GM12878 (cell line): Measurements from ENCODE around the gene SV2B. TPM values are rescaled to one million over a fixed set of nuclear protein-coding genes. Genes with fewer than 3 reads are reported as not detected.

Experiments
- ATAC-seq: fragments of 200-7000 bp; cut with Tn5 transposase; 3 replicates; pipeline ENCODE4 v1.9.1; 2020; ENCODE audit warnings: mild to moderate bottlenecking, moderate library complexity
- BruUV-seq: library from RNA; stranded (reverse); fragments of 400-500 nt; replicated peaks from 2 replicates; lab custom pipeline; 2021; lab: Mats Ljungman, UMichigan
- CTCF ChIA-PET: fragments of 300-600 bp; sonication (Branson Sonifier 250); formaldehyde crosslinking; extraction: SDS; loops from one replicate; lab custom pipeline; 2021; ENCODE audit warnings: inconsistent platforms; lab: Yijun Ruan, JAX
- POLR2A ChIA-PET: fragments of 350-600 bp; formaldehyde crosslinking; extraction: SDS; loops from one replicate; lab custom pipeline; 2021; ENCODE audit warnings: inconsistent platforms; lab: Charles Lee
- RAD21 ChIA-PET: fragments of 300-600 bp; sonication (Branson Sonifier 250); formaldehyde crosslinking; loops from one replicate; lab custom pipeline; 2023; ENCODE audit warnings: antibody characterized with exemption; ENCODE audit not compliant: unreplicated experiment; lab: Charles Lee
- SMC1A ChIA-PET: fragments of 300-600 bp; sonication (Branson Sonifier 250); formaldehyde crosslinking; loops from one replicate; lab custom pipeline; 2023; ENCODE audit not compliant: unreplicated experiment, uncharacterized antibody; lab: Charles Lee
- DNase-seq: peaks from one replicate; pipeline ENCODE4 v3.0.0-alpha.2; 2011; ENCODE audit warnings: low read depth, low spot score
- FAIRE-seq: peaks from 3 replicates; lab custom pipeline; 2011; peaks lifted over from hg19 to GRCh38; lab: Jason Lieb, UNC
- H2AFZ ChIP-seq: 2 replicates; pipeline ENCODE4 v1.6.0; 2011; ENCODE audit warnings: low read depth, low read length, control low read depth; ENCODE audit not compliant: control insufficient read depth
- H3K27ac ChIP-seq: 2 replicates; pipeline ENCODE4 v1.5.1; 2011; ENCODE audit warnings: control low read depth; ENCODE audit not compliant: control insufficient read depth, insufficient read depth
- H3K27me3 ChIP-seq, 2 experiments: replicated peaks in 1 of 2; 2 replicates each; pipeline versions ENCODE4 v1.6.0 to v1.6.1; 2011; ENCODE audit warnings: low read length in 1 of 2; ENCODE audit not compliant: control insufficient read depth in 2 of 2, insufficient read depth in 2 of 2
- H3K36me3 ChIP-seq, 2 experiments: 2 replicates each; pipeline ENCODE4 v1.5.1; 2011; ENCODE audit warnings: low read length in 1 of 2; ENCODE audit not compliant: control insufficient read depth in 2 of 2, insufficient read depth in 2 of 2
- H3K4me1 ChIP-seq: 2 replicates; pipeline ENCODE4 v1.6.1; 2011; ENCODE audit warnings: mild to moderate bottlenecking, low read length, moderate library complexity, mixed read lengths; ENCODE audit not compliant: control insufficient read depth, insufficient read depth
- H3K4me2 ChIP-seq: 2 replicates; pipeline ENCODE4 v1.6.0; 2011; ENCODE audit warnings: control low read depth; ENCODE audit not compliant: control insufficient read depth, insufficient read depth
- H3K4me3 ChIP-seq: fragments of 200-600 bp; sonication (generic); 2 replicates; pipeline ENCODE4 v1.5.1; 2016
- H3K79me2 ChIP-seq: 2 replicates; pipeline ENCODE4 v1.6.0; 2011; ENCODE audit warnings: low read length; ENCODE audit not compliant: control insufficient read depth, insufficient read depth
- H3K9ac ChIP-seq: 2 replicates; pipeline ENCODE4 v1.8.0; 2011; ENCODE audit warnings: low read length, control low read depth, mixed read lengths; ENCODE audit not compliant: control insufficient read depth, insufficient read depth
- H3K9me3 ChIP-seq: replicated peaks from 3 replicates; pipeline ENCODE4 v1.5.1; 2011; ENCODE audit warnings: mild to moderate bottlenecking, low read length; ENCODE audit not compliant: control insufficient read depth, insufficient read depth
- H4K20me1 ChIP-seq: 2 replicates; pipeline ENCODE4 v1.6.0; 2011; ENCODE audit not compliant: control insufficient read depth, insufficient read depth
- ESRRA ChIP-seq: IDR thresholded peaks from 2 replicates; pipeline ENCODE4 v1.6.1; 2012; ENCODE audit warnings: mild to moderate bottlenecking, low read length, improper control_type of control experiment
- FOXM1 ChIP-seq: IDR thresholded peaks from 2 replicates; pipeline ENCODE4 v1.6.1; 2012; ENCODE audit warnings: low read depth, mild to moderate bottlenecking, inconsistent platforms, low read length, moderate library complexity
- HDAC2 ChIP-seq: fragments of 200-600 bp; sonication (generic); IDR thresholded peaks from 2 replicates; pipeline ENCODE4 v1.6.1; 2017
- JUNB ChIP-seq: IDR thresholded peaks from 2 replicates; pipeline ENCODE4 v1.6.1; 2016; ENCODE audit warnings: antibody characterized with exemption, mild to moderate bottlenecking
- KDM1A ChIP-seq: fragments of 200-600 bp; sonication (generic); IDR thresholded peaks from 2 replicates; pipeline ENCODE4 v1.6.1; 2016; ENCODE audit warnings: borderline replicate concordance
- MYC ChIP-seq: IDR thresholded peaks from 2 replicates; pipeline ENCODE4 v1.6.1; 2011; ENCODE audit warnings: mild to moderate bottlenecking, low read length, moderate library complexity, inconsistent platforms; ENCODE audit not compliant: insufficient read depth, insufficient replicate concordance, insufficient read length, severe bottlenecking
- NFYA ChIP-seq: IDR thresholded peaks from 2 replicates; pipeline ENCODE4 v1.6.1; 2011; ENCODE audit warnings: low read depth, mild to moderate bottlenecking, low read length, improper control_type of control experiment, borderline replicate concordance
- NR2F1 ChIP-seq: fragments of 450-650 bp; conservative IDR thresholded peaks from 2 replicates; pipeline ENCODE4 v1.6.1; 2017; ENCODE audit warnings: mild to moderate bottlenecking
- PBX3 ChIP-seq: IDR thresholded peaks from 2 replicates; pipeline ENCODE4 v1.6.1; 2011; ENCODE audit warnings: mild to moderate bottlenecking, low read depth, low read length, moderate library complexity; ENCODE audit not compliant: insufficient replicate concordance
- RB1 ChIP-seq: fragments of 450-650 bp; formaldehyde crosslinking; IDR thresholded peaks from 2 replicates; pipeline ENCODE4 v1.6.1; 2017; ENCODE audit warnings: mild to moderate bottlenecking, borderline replicate concordance
- SIN3A ChIP-seq: IDR thresholded peaks from 2 replicates; pipeline ENCODE4 v1.6.1; 2012; ENCODE audit warnings: low read depth, low read length, improper control_type of control experiment
- SUPT20H ChIP-seq: IDR thresholded peaks from 2 replicates; pipeline ENCODE4 v1.6.1; 2011; ENCODE audit warnings: low read depth, mild to moderate bottlenecking, low read length, moderate library complexity, borderline replicate concordance; ENCODE audit not compliant: control insufficient read depth
- TAF1 ChIP-seq: IDR thresholded peaks from 2 replicates; pipeline ENCODE4 v1.6.1; 2011; ENCODE audit warnings: mild to moderate bottlenecking, low read depth, low read length, borderline replicate concordance
- WRNIP1 ChIP-seq: IDR thresholded peaks from 2 replicates; pipeline ENCODE4 v1.6.1; 2011; ENCODE audit warnings: low read depth, low read length, improper control_type of control experiment, borderline replicate concordance
- ZNF207 ChIP-seq: fragments of 450-650 bp; IDR thresholded peaks from 2 replicates; pipeline ENCODE4 v1.6.1; 2014; ENCODE audit warnings: antibody characterized with exemption, mild to moderate bottlenecking, borderline replicate concordance
- WGBS: methylation state at CpG from one replicate; pipeline ENCODE4 v1.1.6; 2016; ENCODE audit warnings: low lambda C conversion rate; ENCODE audit not compliant: insufficient replicate concordance, insufficient coverage; ENCODE audit errors: missing lambda C conversion rate; 5-methylcytosine and 5-hydroxymethylcytosine counted together
- in situ Hi-C: fragments of 300-500 bp; cut with MboI; formaldehyde crosslinking; loops from 9 replicates; pipeline ENCODE4 v1.14.3; 2018; ENCODE audit warnings: mixed read lengths
- intact Hi-C: fragments of 100-400 bp; cut with micrococcal nuclease; formaldehyde crosslinking; loops from one replicate; pipeline ENCODE4 v1.14.2; 2022; ENCODE audit not compliant: unreplicated experiment
- polyA plus RNA-seq, 11 experiments: library from polyadenylated mRNA; depleted of rRNA in 4 of 11; unstranded in 6 of 11; stranded (reverse) in 5 of 11; fragments of >200 nt; fragmentation: Nextera tagmentation in 4 of 11; fragmentation: Illumina TruSeq in 1 of 11; extraction: Ambion mirVana in 4 of 11; extraction: Trizol in 1 of 11; gene quantifications; 1 replicate in 1 of 11; 2 replicates in 10 of 11; pipeline versions ENCODE4 v1.2.1 to v1.2.3, GENCODE V29; 2011 to 2016; ENCODE audit warnings: inconsistent platforms in 2 of 11, missing spikeins in 2 of 11, low read depth in 1 of 11
- total RNA-seq, 4 experiments: library from RNA; depleted of rRNA in 3 of 4; stranded (reverse); fragments of >200 nt in 3 of 4; fragmentation: Illumina TruSeq in 1 of 4; extraction: Trizol in 1 of 4; gene quantifications; 2 replicates each; pipeline versions ENCODE4 v1.2.1 to v1.2.3, GENCODE V29; 2013 to 2021
- TF ChIP-seq, protein P1 (sequence below): fragments of 450-650 bp; conservative IDR thresholded peaks from 2 replicates; pipeline ENCODE4 v1.6.1; 2017; ENCODE audit warnings: mild to moderate bottlenecking, moderate library complexity
- TF ChIP-seq, protein P2 (sequence below): fragments of 450-650 bp; IDR thresholded peaks from 2 replicates; pipeline ENCODE4 v1.6.1; 2017; ENCODE audit warnings: borderline replicate concordance
- TF ChIP-seq, protein P3 (sequence below): fragments of 450-650 bp; formaldehyde crosslinking; IDR thresholded peaks from 2 replicates; pipeline ENCODE4 v1.4.0; 2022; ENCODE audit warnings: mild to moderate bottlenecking, moderate library complexity

The SV2B gene
- total and polyA plus RNA-seq, 10 of the 15 experiments (the other 5 are each of a cell fraction or from before 2014, with no cell fraction given) = 0.03 to 1.7 (median 1.3) TPM

DNA sequence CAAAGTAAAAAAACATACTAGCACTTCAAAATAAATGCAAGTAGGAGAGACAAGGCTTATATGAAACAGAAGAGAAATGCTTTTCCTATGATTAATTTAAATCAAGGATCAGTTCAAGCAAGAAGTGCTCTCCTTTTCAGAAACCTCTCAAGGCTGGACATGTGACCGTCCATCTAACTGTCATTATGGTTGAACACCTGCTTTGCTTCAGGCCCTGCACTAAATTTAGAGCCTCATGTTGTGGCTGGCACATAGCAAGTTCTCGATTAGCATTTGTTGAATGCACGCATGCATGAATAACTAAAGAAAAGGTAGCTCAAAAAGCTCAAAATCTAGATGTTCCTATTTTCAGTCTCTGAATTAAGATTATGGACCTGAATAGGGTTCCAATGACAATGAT is 82.0 kb downstream of the SV2B start:
- Histone ChIP-seq H3K4me2 (no peak overlapping the region), H3K9me3 (no peaks in the 10 kb centered on the region), H3K9ac (no peak overlapping the region), H2AFZ (no peak overlapping the region), H3K4me1 (no peaks in the 10 kb centered on the region), H3K4me3 (no peak overlapping the region), H3K36me3 (no peaks in the 10 kb centered on the region), H3K27me3 (peaks cover 0 to 2% of the 10 kb centered on the region in 2 experiments; a peak in 2 of 4 replicates), H3K27ac (no peak overlapping the region), H4K20me1 (no peaks in the 10 kb centered on the region), H3K79me2 (no peaks in the 10 kb centered on the region)
- no peak for FAIRE-seq
- no peak for DNase-seq
- intact Hi-C loops (no loop called here), in situ Hi-C loops (no loop called here)
- ChIA-PET CTCF (no interaction called here), RAD21 (no interaction called here), SMC1A (no interaction called here), POLR2A (no interaction called here)
- WGBS = 25% methylated on average over 3 of the region's 3 CpGs
- no TSS peak for BruUV-seq
- no peak for ATAC-seq
- TF ChIP-seq, protein P1, sequence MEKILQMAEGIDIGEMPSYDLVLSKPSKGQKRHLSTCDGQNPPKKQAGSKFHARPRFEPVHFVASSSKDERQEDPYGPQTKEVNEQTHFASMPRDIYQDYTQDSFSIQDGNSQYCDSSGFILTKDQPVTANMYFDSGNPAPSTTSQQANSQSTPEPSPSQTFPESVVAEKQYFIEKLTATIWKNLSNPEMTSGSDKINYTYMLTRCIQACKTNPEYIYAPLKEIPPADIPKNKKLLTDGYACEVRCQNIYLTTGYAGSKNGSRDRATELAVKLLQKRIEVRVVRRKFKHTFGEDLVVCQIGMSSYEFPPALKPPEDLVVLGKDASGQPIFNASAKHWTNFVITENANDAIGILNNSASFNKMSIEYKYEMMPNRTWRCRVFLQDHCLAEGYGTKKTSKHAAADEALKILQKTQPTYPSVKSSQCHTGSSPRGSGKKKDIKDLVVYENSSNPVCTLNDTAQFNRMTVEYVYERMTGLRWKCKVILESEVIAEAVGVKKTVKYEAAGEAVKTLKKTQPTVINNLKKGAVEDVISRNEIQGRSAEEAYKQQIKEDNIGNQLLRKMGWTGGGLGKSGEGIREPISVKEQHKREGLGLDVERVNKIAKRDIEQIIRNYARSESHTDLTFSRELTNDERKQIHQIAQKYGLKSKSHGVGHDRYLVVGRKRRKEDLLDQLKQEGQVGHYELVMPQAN = no peak
- no peak for TF ChIP-seq HDAC2
- TF ChIP-seq PBX3 = no peak
- TF ChIP-seq, protein P2, sequence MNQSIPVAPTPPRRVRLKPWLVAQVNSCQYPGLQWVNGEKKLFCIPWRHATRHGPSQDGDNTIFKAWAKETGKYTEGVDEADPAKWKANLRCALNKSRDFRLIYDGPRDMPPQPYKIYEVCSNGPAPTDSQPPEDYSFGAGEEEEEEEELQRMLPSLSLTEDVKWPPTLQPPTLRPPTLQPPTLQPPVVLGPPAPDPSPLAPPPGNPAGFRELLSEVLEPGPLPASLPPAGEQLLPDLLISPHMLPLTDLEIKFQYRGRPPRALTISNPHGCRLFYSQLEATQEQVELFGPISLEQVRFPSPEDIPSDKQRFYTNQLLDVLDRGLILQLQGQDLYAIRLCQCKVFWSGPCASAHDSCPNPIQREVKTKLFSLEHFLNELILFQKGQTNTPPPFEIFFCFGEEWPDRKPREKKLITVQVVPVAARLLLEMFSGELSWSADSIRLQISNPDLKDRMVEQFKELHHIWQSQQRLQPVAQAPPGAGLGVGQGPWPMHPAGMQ = no peak
- TF ChIP-seq ESRRA = no peak
- TF ChIP-seq, protein P3, sequence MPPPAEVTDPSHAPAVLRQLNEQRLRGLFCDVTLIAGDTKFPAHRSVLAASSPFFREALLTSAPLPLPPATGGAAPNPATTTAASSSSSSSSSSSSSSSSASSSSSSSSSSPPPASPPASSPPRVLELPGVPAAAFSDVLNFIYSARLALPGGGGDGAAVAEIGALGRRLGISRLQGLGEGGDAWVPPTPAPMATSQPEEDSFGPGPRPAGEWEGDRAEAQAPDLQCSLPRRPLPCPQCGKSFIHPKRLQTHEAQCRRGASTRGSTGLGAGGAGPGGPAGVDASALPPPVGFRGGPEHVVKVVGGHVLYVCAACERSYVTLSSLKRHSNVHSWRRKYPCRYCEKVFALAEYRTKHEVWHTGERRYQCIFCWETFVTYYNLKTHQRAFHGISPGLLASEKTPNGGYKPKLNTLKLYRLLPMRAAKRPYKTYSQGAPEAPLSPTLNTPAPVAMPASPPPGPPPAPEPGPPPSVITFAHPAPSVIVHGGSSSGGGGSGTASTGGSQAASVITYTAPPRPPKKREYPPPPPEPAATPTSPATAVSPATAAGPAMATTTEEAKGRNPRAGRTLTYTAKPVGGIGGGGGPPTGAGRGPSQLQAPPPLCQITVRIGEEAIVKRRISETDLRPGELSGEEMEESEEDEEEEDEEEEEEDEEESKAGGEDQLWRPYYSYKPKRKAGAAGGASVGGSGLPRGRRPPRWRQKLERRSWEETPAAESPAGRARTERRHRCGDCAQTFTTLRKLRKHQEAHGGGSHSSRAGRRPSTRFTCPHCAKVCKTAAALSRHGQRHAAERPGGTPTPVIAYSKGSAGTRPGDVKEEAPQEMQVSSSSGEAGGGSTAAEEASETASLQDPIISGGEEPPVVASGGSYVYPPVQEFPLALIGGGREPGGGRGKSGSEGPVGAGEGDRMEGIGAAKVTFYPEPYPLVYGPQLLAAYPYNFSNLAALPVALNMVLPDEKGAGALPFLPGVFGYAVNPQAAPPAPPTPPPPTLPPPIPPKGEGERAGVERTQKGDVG (CRISPR knock-in tag) = no peak
- no peak for TF ChIP-seq MYC
- no peak for TF ChIP-seq SIN3A
- no peak for TF ChIP-seq FOXM1
- no peak for TF ChIP-seq NFYA
- no peak for TF ChIP-seq RB1
- TF ChIP-seq ZNF207 = no peak
- TF ChIP-seq JUNB = no peak
- no peak for TF ChIP-seq TAF1
- no peak for TF ChIP-seq NR2F1
- TF ChIP-seq SUPT20H = no peak
- no peak for TF ChIP-seq WRNIP1
- TF ChIP-seq KDM1A = no peak
